Endothelial cell of umbilical vein (primary cell): ENCODE measurements around the gene FZD7. TPM values are rescaled to one million over a fixed set of nuclear protein-coding genes. Genes with fewer than 3 reads are reported as not detected.

ENCODE experiments used
- BruUV-seq: library from RNA; stranded (reverse); fragments of 400-500 nt; replicated peaks from 2 replicates; lab custom pipeline; 2021; lab: Mats Ljungman, UMichigan
- CTCF ChIA-PET: fragments of 300-600, 350-600 bp; sonication (Branson Sonifier 250); formaldehyde crosslinking; loops from one replicate; lab custom pipeline; 2021; ENCODE audit warnings: antibody characterized with exemption, inconsistent platforms; lab: Charles Lee
- POLR2A ChIA-PET: fragments of 300-600, 350-600 bp; sonication (Branson Sonifier 250); formaldehyde crosslinking; loops from one replicate; lab custom pipeline; 2021; ENCODE audit warnings: antibody characterized with exemption, inconsistent platforms; lab: Charles Lee
- DNase-seq: peaks from one replicate; pipeline ENCODE4 v3.0.0-alpha.2; 2011; ENCODE audit warnings: low read depth, low spot score
- FAIRE-seq: peaks from 2 replicates; lab custom pipeline; 2011; peaks lifted over from hg19 to GRCh38; lab: Jason Lieb, UNC
- H2AFZ ChIP-seq: 2 replicates; pipeline ENCODE4 v1.6.0; 2012; ENCODE audit warnings: low read depth, low read length, control low read depth, inconsistent platforms
- H3K27ac ChIP-seq: 2 replicates; pipeline ENCODE4 v1.5.1; 2011; ENCODE audit warnings: low read depth, mild to moderate bottlenecking, control low read depth, low read length, moderate library complexity; ENCODE audit not compliant: insufficient read depth
- H3K27me3 ChIP-seq, 2 experiments: 2 replicates each; pipeline versions ENCODE4 v1.6.0 to v1.6.1; 2011; ENCODE audit warnings: low read length in 2 of 2, mixed read lengths in 1 of 2; ENCODE audit not compliant: control insufficient read depth in 2 of 2, insufficient read depth in 2 of 2
- H3K36me3 ChIP-seq, 2 experiments: 2 replicates in 1 of 2; 3 replicates in 1 of 2; pipeline ENCODE4 v1.5.1; 2011; ENCODE audit warnings: low read length in 2 of 2, mild to moderate bottlenecking in 1 of 2, moderate library complexity in 1 of 2; ENCODE audit not compliant: control insufficient read depth in 2 of 2, insufficient read depth in 2 of 2; ENCODE audit errors: extremely low read depth in 1 of 2
- H3K4me1 ChIP-seq: 3 replicates; pipeline ENCODE4 v1.5.1; 2011; ENCODE audit warnings: mild to moderate bottlenecking, low read length; ENCODE audit not compliant: control insufficient read depth, insufficient read depth; ENCODE audit errors: extremely low read depth
- H3K4me2 ChIP-seq: 2 replicates; pipeline ENCODE4 v1.6.1; 2011; ENCODE audit warnings: low read length, control low read depth, mixed read lengths; ENCODE audit not compliant: insufficient read depth
- H3K4me3 ChIP-seq, 3 experiments: fragments of 200-600 bp in 1 of 3; sonication (generic), shearing (Covaris generic) in 1 of 3; replicated peaks in 1 of 3; 2 replicates each; pipeline ENCODE4 v1.5.1; 2011 to 2016; ENCODE audit warnings: control low read depth in 3 of 3, low read length in 3 of 3, mild to moderate bottlenecking in 2 of 3, inconsistent platforms in 1 of 3, low read depth in 1 of 3, moderate library complexity in 1 of 3; ENCODE audit not compliant: insufficient read depth in 1 of 3
- H3K79me2 ChIP-seq: 2 replicates; pipeline ENCODE4 v1.6.0; 2012; ENCODE audit warnings: low read length, inconsistent platforms; ENCODE audit not compliant: control insufficient read depth, insufficient read depth
- H3K9ac ChIP-seq: replicated peaks from 2 replicates; pipeline ENCODE3; 2011; ENCODE audit warnings: low read length, control low read depth; ENCODE audit not compliant: insufficient read depth; ENCODE audit errors: extremely low read depth
- H3K9me1 ChIP-seq: replicated peaks from 3 replicates; pipeline ENCODE4 v1.6.0; 2011; ENCODE audit warnings: mild to moderate bottlenecking, low read length; ENCODE audit not compliant: control insufficient read depth, insufficient read depth; ENCODE audit errors: extremely low read depth
- H3K9me3 ChIP-seq: replicated peaks from 2 replicates; pipeline ENCODE4 v1.5.1; 2012; ENCODE audit warnings: low read length, inconsistent platforms; ENCODE audit not compliant: control insufficient read depth, insufficient read depth
- H4K20me1 ChIP-seq: replicated peaks from 2 replicates; pipeline ENCODE3; 2011; ENCODE audit warnings: mild to moderate bottlenecking, low read length; ENCODE audit not compliant: control insufficient read depth, insufficient read depth; ENCODE audit errors: extremely low read depth
- CTCF ChIP-seq, 2 donors: IDR thresholded peaks; 1 replicate in 1 of 2; 2 replicates in 1 of 2; pipeline ENCODE4 v1.5.1; 2011; ENCODE audit warnings: low read length in 2 of 2, mild to moderate bottlenecking in 2 of 2, moderate library complexity in 2 of 2, control low read depth in 1 of 2, inconsistent platforms in 1 of 2, low read depth in 1 of 2; ENCODE audit not compliant: insufficient read depth in 1 of 2; ENCODE audit errors: extremely low read depth in 1 of 2
- EZH2 ChIP-seq: IDR thresholded peaks from 2 replicates; pipeline ENCODE4 v1.6.1; 2012; ENCODE audit warnings: borderline replicate concordance, low read depth, mild to moderate bottlenecking, moderate library complexity, low read length, inconsistent platforms; ENCODE audit not compliant: severe bottlenecking
- FOS ChIP-seq: IDR thresholded peaks from 2 replicates; pipeline ENCODE4 v1.6.1; 2011; ENCODE audit warnings: mild to moderate bottlenecking, low read length, moderate library complexity, borderline replicate concordance; ENCODE audit not compliant: insufficient read depth
- GATA2 ChIP-seq: IDR thresholded peaks from 2 replicates; pipeline ENCODE4 v1.7.0; 2011; ENCODE audit warnings: low read depth, mild to moderate bottlenecking, moderate library complexity, mixed read lengths, low read length; ENCODE audit not compliant: insufficient read length, insufficient read depth
- JUN ChIP-seq: IDR thresholded peaks from 2 replicates; pipeline ENCODE4 v1.6.1; 2011; ENCODE audit warnings: borderline replicate concordance, low read depth; ENCODE audit not compliant: insufficient read length, insufficient read depth
- MAX ChIP-seq: IDR thresholded peaks from 2 replicates; pipeline ENCODE4 v1.6.1; 2011; ENCODE audit not compliant: insufficient read depth, insufficient read length
- MYC ChIP-seq: IDR thresholded peaks from one replicate; pipeline ENCODE4 v1.6.1; 2011; ENCODE audit warnings: mild to moderate bottlenecking, low read depth, low read length
- POLR2A ChIP-seq: IDR thresholded peaks from 2 replicates; pipeline ENCODE4 v1.6.1; 2012; ENCODE audit warnings: low read depth, mild to moderate bottlenecking, control low read depth, low read length
- POLR2AphosphoS5 ChIP-seq: IDR thresholded peaks from 2 replicates; pipeline ENCODE4 v1.6.1; 2012; ENCODE audit warnings: low read depth, mild to moderate bottlenecking, control low read depth, low read length, moderate library complexity; ENCODE audit not compliant: insufficient read depth
- dilution Hi-C: fragments of 300-500 bp; cut with MboI; formaldehyde crosslinking; loops from one replicate; pipeline ENCODE4 v1.15.0; 2019; ENCODE audit warnings: low sequenced_read_pairs; ENCODE audit not compliant: extremely low pct_ligation_motif_present
- intact Hi-C: fragments of 100-400 bp; cut with micrococcal nuclease; formaldehyde crosslinking; loops from one replicate; pipeline ENCODE4 v1.10.0; 2022
- polyA plus RNA-seq, 4 experiments: library from polyadenylated mRNA; depleted of rRNA in 3 of 4; stranded (reverse) in 3 of 4; unstranded in 1 of 4; fragments of >200 nt; gene quantifications; 2 replicates each; pipeline versions ENCODE4 v1.2.1 to v1.2.3, GENCODE V29; 2011 to 2012; ENCODE audit warnings: missing spikeins in 1 of 4
- total RNA-seq: library from RNA; stranded (reverse); gene quantifications from 2 replicates; pipeline ENCODE4 v1.2.3, GENCODE V29; 2021

FZD7 gene
- total and polyA plus RNA-seq, 2 donors (not counting 3 experiments of a cell fraction or from before 2014, with no cell fraction given) = 0.15 to 0.29 TPM

- no peak for TF ChIP-seq MYC
- TF ChIP-seq EZH2 = no peak
- TF ChIP-seq CTCF (IDR thresholded peaks at IDR 0.05; ENCODE audit: extremely low read depth in 1 of 2, insufficient read depth in 1 of 2, low read depth in 1 of 2, low read length in 2 of 2) = no peak
- TF ChIP-seq POLR2AphosphoS5 = no peak
- TF ChIP-seq MAX = no peak
- TF ChIP-seq GATA2 = no peak
- no peak for TF ChIP-seq POLR2A
- no peak for TF ChIP-seq JUN
- TF ChIP-seq FOS = no peak
- no peak overlapping the region for H3K27ac ChIP-seq
- no peaks in the 10 kb centered on the region for H3K79me2 ChIP-seq
- no peak for FAIRE-seq
- no peak overlapping the region for H2AFZ ChIP-seq
- no peaks in the 10 kb centered on the region for H3K4me1 ChIP-seq
- H4K20me1 ChIP-seq = no peaks in the 10 kb centered on the region
- no TSS peak for BruUV-seq
- H3K4me3 ChIP-seq = no peak overlapping the region
- CTCF ChIA-PET = interaction anchor here (1.3 to 1.5 kb wide), 2 partner anchors 11 to 194 kb away, joined by 3 to 5 read pairs; no protein-coding TSS in a partner anchor
- no peaks in the 10 kb centered on the region for H3K9me1 ChIP-seq
- DNase-seq = no peak
- dilution Hi-C loops = no loop called here
- H3K9ac ChIP-seq = no peak overlapping the region
- no peaks in the 10 kb centered on the region for H3K9me3 ChIP-seq
- H3K4me2 ChIP-seq = no peak overlapping the region
- intact Hi-C loops = no loop called here
- H3K27me3 ChIP-seq = peaks cover 15 to 26% of the 10 kb centered on the region in 2 experiments
- POLR2A ChIA-PET = no interaction called here
- H3K36me3 ChIP-seq = no peaks in the 10 kb centered on the region
Observed at GRCh38 chr2:202054679-202055078, 21.0 kb downstream of the FZD7 start.
